GM20000 (cell line): ENCODE results near the gene EML5.

Source experiments
- DNase-seq: peaks from one replicate; pipeline ENCODE4 v3.0.0; 2012; ENCODE audit warnings: low spot score
- CTCF ChIP-seq: IDR thresholded peaks from 2 replicates; pipeline ENCODE4 v1.5.1; 2012; ENCODE audit warnings: mild to moderate bottlenecking, control low read depth; ENCODE audit errors: extremely low read depth, missing control alignments

Gene EML5

GRCh38 chr14:88625671-88626070, 167.1 kb downstream of the EML5 start:
- no peak for TF ChIP-seq CTCF
- no peak for DNase-seq

GRCh38 chr14:88621100-88621499, 171.7 kb downstream of the EML5 start:
- no peak for DNase-seq
- TF ChIP-seq CTCF = no peak

- no peak for DNase-seq
- TF ChIP-seq CTCF = no peak
These were observed 174.3 kb downstream of the EML5 start for GRCh38 chr14:88618476-88618875.

- TF ChIP-seq CTCF = no peak
- DNase-seq = no peak
These were observed 175.3 kb downstream of the EML5 start for GRCh38 chr14:88617479-88617878.

- TF ChIP-seq CTCF = no peak
- DNase-seq = no peak
These were observed 176.1 kb downstream of the EML5 start for GRCh38 chr14:88616697-88617096.

- no peak for TF ChIP-seq CTCF
- peak; percentile 19 for DNase-seq
These were observed 178.4 kb downstream of the EML5 start for GRCh38 chr14:88614218-88614907.

- no peak for TF ChIP-seq CTCF
- peak; percentile 7 for DNase-seq
These were observed 179.2 kb downstream of the EML5 start for GRCh38 chr14:88613552-88614010.
